Measurements from ENCODE around the gene MAST3. TPM values are rescaled to one million over a fixed set of nuclear protein-coding genes. Genes with fewer than 3 reads are reported as not detected.

Gene MAST3
- total and polyA plus RNA-seq, 2 of the 13 experiments (the other 11 are each of a cell fraction or from before 2014, with no cell fraction given), result 4.1 to 4.6 TPM

GRCh38 chr19:18152442-18152816, 54.9 kb downstream of the MAST3 start:
- in situ Hi-C loops (cut with HindIII; ENCODE audit: extremely low pct_ligation_motif_present, low pct_unique_long_range_greater_than_20kb), result loop anchor here (5.0 kb wide), 1 partner anchor 40 kb away; no protein-coding TSS in a partner anchor
- Histone ChIP-seq H3K36me3 (replicated peaks in 1 of 2; ENCODE audit: control insufficient read depth in 1 of 2, insufficient read depth in 2 of 2, low read length in 2 of 2) (peaks cover 8 to 18% of the 10 kb centered on the region in 2 experiments; a peak in 4 of 5 replicates), H3K79me2 (ENCODE audit: insufficient read depth, low read length) (peaks cover 18% of the 10 kb centered on the region), H2AFZ (ENCODE audit: low read length) (no peak overlapping the region), H4K20me1 (ENCODE audit: insufficient read depth, low read length) (0 out of 2 replicates have a peak, but pooled peaks cover 11% of the 10 kb centered on the region), H3K27ac (ENCODE audit: extremely low read length, insufficient read depth, low read length) (peak overlapping the region; percentile 94), H3K4me1 (ENCODE audit: insufficient read depth, low read length) (peaks cover 53% of the 10 kb centered on the region), H3K27me3 (ENCODE audit: control insufficient read depth in 1 of 2, insufficient read depth in 2 of 2, low read length in 2 of 2) (no peaks in the 10 kb centered on the region; a peak in 1 of 5 replicates), H3K4me3 (replicated peaks in 1 of 3; ENCODE audit: insufficient read depth in 1 of 3, low read depth in 2 of 3, low read length in 3 of 3) (peak overlapping the region; percentile 47 to 98 (median 66); a peak in 5 of 6 replicates), H3K4me2 (ENCODE audit: low read depth, low read length) (peak overlapping the region; percentile 91), H3K9me3 (ENCODE audit: low read length) (no peaks in the 10 kb centered on the region), H3K9ac (ENCODE audit: insufficient read depth, low read depth, low read length) (peak overlapping the region; percentile 87)
- ChIA-PET CTCF (ENCODE audit: low intra/inter-chr PET ratio, low total read pairs) (interaction anchor here (0.9 to 1.2 kb wide), 2 partner anchors 9 to 39 kb away, joined by 3 read pairs; no protein-coding TSS in a partner anchor), POLR2A (interaction anchor here (0.8 to 3.1 kb wide), 13 partner anchors 9 to 127 kb away, joined by 3 to 18 read pairs (median 6); no protein-coding TSS in a partner anchor)
- WGBS (ENCODE audit: low lambda C conversion rate), result 0% methylated on average over 22 of the region's 22 CpGs
- ATAC-seq (peak; percentile 75), FAIRE-seq (peak; percentile 96), DNase-seq (ENCODE audit: low spot score) (peak; percentile 98)
- TSS peak; percentile 88 for BruUV-seq (replicated peaks)
- intact Hi-C loops (cut with micrococcal nuclease; ENCODE audit: unreplicated experiment), result no loop called here
- peak; percentile 14 for TF ChIP-seq TBL1XR1 (IDR thresholded peaks at IDR 0.05; ENCODE audit: borderline replicate concordance, low read length, partially characterized antibody)
- TF ChIP-seq ZNF34 (CRISPR knock-in tag; IDR thresholded peaks at IDR 0.05; ENCODE audit: borderline replicate concordance), result 0 out of 2 replicates have a peak, but pooled peaks have one; percentile 2
- peak; percentile 75 for TF ChIP-seq AGO1 (IDR thresholded peaks at IDR 0.05; ENCODE audit: low read depth, low read length, poor library complexity, severe bottlenecking)
- peak; percentile 90 for TF ChIP-seq ETV5 (CRISPR knock-in tag; IDR thresholded peaks at IDR 0.05; ENCODE audit: borderline replicate concordance)
- 0 out of 2 replicates have a peak, but pooled peaks have one; percentile 14 for TF ChIP-seq THRA (CRISPR knock-in tag; IDR thresholded peaks at IDR 0.05; ENCODE audit: borderline replicate concordance)
- TF ChIP-seq RFX1 (IDR thresholded peaks at IDR 0.05), result peak; percentile 91
- TF ChIP-seq JUN (CRISPR knock-in tag; IDR thresholded peaks at IDR 0.05), result 0 out of 2 replicates have a peak, but pooled peaks have one; percentile 32
- no peak for TF ChIP-seq ZFP82 (CRISPR knock-in tag; IDR thresholded peaks at IDR 0.05; ENCODE audit: borderline replicate concordance)
- no peak for TF ChIP-seq NONO (IDR thresholded peaks at IDR 0.05)
- TF ChIP-seq NONO (CRISPR knock-in tag; conservative IDR thresholded peaks at IDR 0.05), result peak; percentile 89
- TF ChIP-seq RBM22 (optimal IDR thresholded peaks at IDR 0.05; ENCODE audit: low read length), result peak; percentile 15
- peak; percentile 80; the same call in 1 of the 2 replicates for TF ChIP-seq NRL (CRISPR knock-in tag; IDR thresholded peaks at IDR 0.05; ENCODE audit: borderline replicate concordance)
- peak; percentile 24 for TF ChIP-seq ZNF18 (CRISPR knock-in tag; IDR thresholded peaks at IDR 0.05; ENCODE audit: insufficient replicate concordance)
- TF ChIP-seq ZNF747 (CRISPR knock-in tag; IDR thresholded peaks at IDR 0.05; ENCODE audit: borderline replicate concordance), result peak; percentile 69; the same call in 1 of the 2 replicates
- TF ChIP-seq ZNF580 (CRISPR knock-in tag; IDR thresholded peaks at IDR 0.05; ENCODE audit: borderline replicate concordance, low read depth), result peak; percentile 52
- peak; percentile 49; the same call in 1 of the 2 replicates for TF ChIP-seq ZNF543 (CRISPR knock-in tag; IDR thresholded peaks at IDR 0.05)
- TF ChIP-seq ZNF709 (CRISPR knock-in tag; IDR thresholded peaks at IDR 0.05), result no peak; the same call in 1 of the 2 replicates
- TF ChIP-seq AGO2 (optimal IDR thresholded peaks at IDR 0.05; ENCODE audit: low read depth, low read length), result peak; percentile 23
- TF ChIP-seq ZNF770 (CRISPR knock-in tag; IDR thresholded peaks at IDR 0.05), result peak; percentile 6

Data from HepG2 (cell line).